Activated T-cell treated with anti-CD3 and anti-CD28 coated beads, Interleukin-2, amount 50 U/mL, for 24 hours (primary cell): Measurements from ENCODE around the gene TTC36.
"Not testable (repeated sequence)": the region's sequence is repeated elsewhere in the genome, so short reads cannot be mapped to it uniquely, and the experiment has no call there.

Experiments
- DNase-seq: peaks from one replicate; pipeline ENCODE4 v3.0.0-alpha.2; 2020
- H3K27ac Mint-ChIP-seq: 2 replicates; pipeline ENCODE4 v1.8.0; 2020; ENCODE audit warnings: mild to moderate bottlenecking, mixed read lengths
- H3K27me3 Mint-ChIP-seq: 2 replicates; pipeline ENCODE4 v1.8.0; 2020; ENCODE audit warnings: mixed read lengths
- H3K36me3 Mint-ChIP-seq: 2 replicates; pipeline ENCODE4 v1.8.0; 2020; ENCODE audit warnings: low read depth, mixed read lengths
- H3K4me1 Mint-ChIP-seq: 2 replicates; pipeline ENCODE4 v1.8.0; 2020; ENCODE audit warnings: low read depth, mixed read lengths
- H3K4me3 Mint-ChIP-seq: 2 replicates; pipeline ENCODE4 v1.8.0; 2020; ENCODE audit warnings: mild to moderate bottlenecking, moderate library complexity, mixed read lengths
- H3K9me3 Mint-ChIP-seq: 2 replicates; pipeline ENCODE4 v1.8.0; 2020; ENCODE audit warnings: mixed read lengths

TTC36 gene

DNA sequence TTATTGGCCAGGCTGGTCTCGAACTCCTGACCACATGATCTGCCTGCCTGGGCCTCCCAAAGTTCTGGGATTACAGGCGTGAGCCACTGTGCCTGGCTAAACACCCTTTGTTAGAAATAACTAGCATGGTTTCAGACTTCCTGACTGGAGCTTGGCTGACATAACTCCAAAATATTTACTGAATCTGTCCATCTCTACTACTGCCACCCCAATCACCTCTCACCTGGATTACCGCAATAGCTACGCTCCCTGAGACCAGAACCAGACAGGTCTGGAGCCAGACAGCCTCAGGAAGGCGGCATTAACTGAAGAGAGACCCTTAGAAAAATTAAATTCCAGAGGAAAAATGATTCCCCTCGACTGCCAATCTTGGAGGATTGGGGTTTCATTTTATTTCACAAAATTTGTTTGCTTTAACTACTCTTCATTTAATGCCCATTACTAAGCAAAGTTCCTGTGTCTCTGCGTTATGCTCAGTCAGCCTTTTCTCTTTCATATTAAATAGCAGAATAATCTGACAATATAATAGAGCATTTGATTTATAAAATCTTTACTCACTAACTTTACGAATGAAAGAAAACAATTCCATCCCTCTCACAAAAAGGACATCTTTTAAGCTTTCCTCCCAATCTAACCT, 16.9 kb downstream of the TTC36 start:
- Mint-ChIP-seq H3K4me1 (no peaks in the 10 kb centered on the region), H3K9me3 (no peaks in the 10 kb centered on the region), H3K27ac (no peak overlapping the region), H3K36me3 (peaks cover 45% of the 10 kb centered on the region), H3K4me3 (no peak overlapping the region), H3K27me3 (no peaks in the 10 kb centered on the region)
- no peak for DNase-seq

DNA sequence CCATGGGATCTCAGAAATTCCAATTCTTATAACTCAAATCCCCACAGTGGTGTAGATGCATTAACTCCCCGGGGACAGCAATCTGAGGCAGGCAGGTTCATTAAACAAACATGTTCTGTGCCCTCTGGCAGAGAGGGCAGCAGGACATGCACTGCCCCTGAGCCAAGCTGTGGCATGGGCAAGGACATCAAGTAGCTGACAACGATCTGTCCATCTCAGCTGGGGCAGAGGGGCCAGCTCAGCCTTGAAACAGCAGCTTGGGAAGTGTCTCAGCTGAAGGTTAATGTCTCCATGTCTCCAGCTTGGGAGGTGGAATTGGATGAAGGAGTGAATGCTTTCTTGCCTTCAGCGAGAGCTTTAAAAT, 17.4 kb downstream of the TTC36 start:
- Mint-ChIP-seq H3K4me3 (no peak overlapping the region), H3K36me3 (peaks cover 45% of the 10 kb centered on the region), H3K4me1 (no peaks in the 10 kb centered on the region), H3K27me3 (no peaks in the 10 kb centered on the region), H3K27ac (no peak overlapping the region), H3K9me3 (no peaks in the 10 kb centered on the region)
- no peak for DNase-seq

- H3K36me3 Mint-ChIP-seq = peaks cover 43% of the 10 kb centered on the region
- no peak overlapping the region for H3K27ac Mint-ChIP-seq
- H3K27me3 Mint-ChIP-seq = no peaks in the 10 kb centered on the region
- H3K4me1 Mint-ChIP-seq = no peaks in the 10 kb centered on the region
- no peak for DNase-seq
- H3K9me3 Mint-ChIP-seq = no peaks in the 10 kb centered on the region
- H3K4me3 Mint-ChIP-seq = no peak overlapping the region
These were observed 18.3 kb downstream of the TTC36 start for GRCh38 chr11:118545533-118545932.

GRCh38 chr11:118547132-118547531, 19.9 kb downstream of the TTC36 start:
- Mint-ChIP-seq H3K27me3 (no peaks in the 10 kb centered on the region), H3K9me3 (no peaks in the 10 kb centered on the region), H3K4me3 (no peak overlapping the region), H3K4me1 (no peaks in the 10 kb centered on the region), H3K36me3 (peaks cover 47% of the 10 kb centered on the region), H3K27ac (peak overlapping the region; percentile 69)
- no peak for DNase-seq

- no peak overlapping the region for H3K27ac Mint-ChIP-seq
- no peaks in the 10 kb centered on the region for H3K9me3 Mint-ChIP-seq
- H3K36me3 Mint-ChIP-seq = peaks cover 51% of the 10 kb centered on the region
- no peak for DNase-seq
- no peaks in the 10 kb centered on the region for H3K27me3 Mint-ChIP-seq
- H3K4me3 Mint-ChIP-seq = no peak overlapping the region
- peaks cover 3% of the 10 kb centered on the region for H3K4me1 Mint-ChIP-seq
These were observed 25.1 kb downstream of the TTC36 start for GRCh38 chr11:118552341-118552740.

DNA sequence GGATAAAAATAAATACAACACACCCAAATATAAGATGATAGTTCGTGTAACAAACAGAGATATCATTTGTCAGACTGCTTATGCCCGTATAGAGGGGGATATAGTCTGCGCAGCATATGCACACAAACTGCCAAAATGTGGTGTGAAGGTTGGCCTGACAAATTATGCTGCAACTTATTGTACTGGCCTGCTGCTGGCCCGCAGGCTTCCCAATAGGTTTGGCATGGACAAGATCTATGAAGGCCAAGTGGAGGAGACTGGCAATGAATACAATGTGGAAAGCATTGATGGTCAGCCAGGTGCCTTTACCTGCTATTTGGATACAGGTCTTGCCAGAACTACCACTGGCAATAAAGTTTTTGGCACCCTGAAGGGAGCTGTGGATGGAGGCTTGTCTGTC, 33.5 kb downstream of the TTC36 start:
- Mint-ChIP-seq H3K27me3 (no peaks in the 10 kb centered on the region), H3K36me3 (peaks cover 35% of the 10 kb centered on the region), H3K27ac (no peak overlapping the region), H3K4me3 (no peak overlapping the region), H3K9me3 (no peaks in the 10 kb centered on the region), H3K4me1 (peaks cover 17% of the 10 kb centered on the region)
- no peak for DNase-seq

DNA sequence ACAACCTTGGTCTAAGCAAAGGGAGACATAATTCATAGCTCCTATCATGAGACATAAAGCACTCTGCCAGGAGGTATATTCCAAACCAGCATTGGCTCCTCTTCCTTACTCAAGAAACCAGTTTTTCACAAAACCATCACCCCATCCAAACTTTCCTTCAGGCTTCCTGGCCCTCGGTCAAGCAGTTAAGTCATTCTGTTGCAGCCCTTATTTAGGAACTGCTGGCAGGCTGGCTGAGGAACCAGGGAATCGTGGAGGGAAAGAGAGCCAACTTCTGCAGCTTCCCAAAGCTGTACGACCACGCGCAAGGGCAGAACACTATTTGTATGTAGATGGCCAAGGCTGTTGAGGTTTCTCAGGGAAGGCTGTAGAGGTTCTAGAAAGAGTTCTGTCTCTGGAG, 37.8 kb downstream of the TTC36 start:
- H3K36me3 Mint-ChIP-seq = peaks cover 8% of the 10 kb centered on the region
- no peaks in the 10 kb centered on the region for H3K9me3 Mint-ChIP-seq
- no peaks in the 10 kb centered on the region for H3K27me3 Mint-ChIP-seq
- peaks cover 21% of the 10 kb centered on the region for H3K4me1 Mint-ChIP-seq
- peak overlapping the region; percentile 80 for H3K27ac Mint-ChIP-seq
- peak overlapping the region; percentile 93 for H3K4me3 Mint-ChIP-seq
- DNase-seq = no peak

GRCh38 chr11:118569670-118570069, 42.4 kb downstream of the TTC36 start:
- DNase-seq = no peak
- H3K9me3 Mint-ChIP-seq = no peaks in the 10 kb centered on the region
- H3K36me3 Mint-ChIP-seq = peaks cover 25% of the 10 kb centered on the region
- no peaks in the 10 kb centered on the region for H3K27me3 Mint-ChIP-seq
- H3K27ac Mint-ChIP-seq = no peak overlapping the region
- peaks cover 44% of the 10 kb centered on the region for H3K4me1 Mint-ChIP-seq
- H3K4me3 Mint-ChIP-seq = no peak overlapping the region

DNA sequence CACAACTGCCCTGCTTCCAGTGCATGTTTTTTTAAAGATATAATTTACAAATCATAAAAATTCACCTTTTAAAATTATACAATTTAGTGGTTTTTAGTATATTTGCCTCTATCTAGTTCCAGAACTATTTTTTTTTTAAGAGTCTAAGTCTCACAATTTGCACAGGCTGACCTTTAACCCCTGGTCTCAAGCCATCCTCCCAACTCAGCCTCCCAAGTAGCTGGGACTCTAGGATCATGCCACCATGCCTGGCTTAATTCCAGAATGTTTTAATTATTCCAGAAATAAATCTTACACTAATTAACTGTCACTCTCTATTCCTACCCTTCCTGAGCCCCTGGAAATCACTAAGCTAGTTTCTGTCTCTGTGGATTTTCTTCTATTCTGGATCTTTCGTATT, 43.5 kb downstream of the TTC36 start:
- Mint-ChIP-seq H3K36me3 (peaks cover 33% of the 10 kb centered on the region), H3K9me3 (no peaks in the 10 kb centered on the region), H3K4me3 (no peak overlapping the region), H3K27me3 (no peaks in the 10 kb centered on the region), H3K27ac (peak overlapping the region; percentile 96), H3K4me1 (peaks cover 48% of the 10 kb centered on the region)
- DNase-seq = no peak

GRCh38 chr11:118571701-118572060, 44.4 kb downstream of the TTC36 start:
- not testable (repeated sequence) for H3K9me3 Mint-ChIP-seq, H3K27me3 Mint-ChIP-seq
- Mint-ChIP-seq H3K27ac (peak overlapping the region; percentile 96), H3K4me1 (peaks cover 51% of the 10 kb centered on the region), H3K36me3 (peaks cover 39% of the 10 kb centered on the region), H3K4me3 (peak overlapping the region; percentile 93)
- peak; percentile 56 for DNase-seq

DNA sequence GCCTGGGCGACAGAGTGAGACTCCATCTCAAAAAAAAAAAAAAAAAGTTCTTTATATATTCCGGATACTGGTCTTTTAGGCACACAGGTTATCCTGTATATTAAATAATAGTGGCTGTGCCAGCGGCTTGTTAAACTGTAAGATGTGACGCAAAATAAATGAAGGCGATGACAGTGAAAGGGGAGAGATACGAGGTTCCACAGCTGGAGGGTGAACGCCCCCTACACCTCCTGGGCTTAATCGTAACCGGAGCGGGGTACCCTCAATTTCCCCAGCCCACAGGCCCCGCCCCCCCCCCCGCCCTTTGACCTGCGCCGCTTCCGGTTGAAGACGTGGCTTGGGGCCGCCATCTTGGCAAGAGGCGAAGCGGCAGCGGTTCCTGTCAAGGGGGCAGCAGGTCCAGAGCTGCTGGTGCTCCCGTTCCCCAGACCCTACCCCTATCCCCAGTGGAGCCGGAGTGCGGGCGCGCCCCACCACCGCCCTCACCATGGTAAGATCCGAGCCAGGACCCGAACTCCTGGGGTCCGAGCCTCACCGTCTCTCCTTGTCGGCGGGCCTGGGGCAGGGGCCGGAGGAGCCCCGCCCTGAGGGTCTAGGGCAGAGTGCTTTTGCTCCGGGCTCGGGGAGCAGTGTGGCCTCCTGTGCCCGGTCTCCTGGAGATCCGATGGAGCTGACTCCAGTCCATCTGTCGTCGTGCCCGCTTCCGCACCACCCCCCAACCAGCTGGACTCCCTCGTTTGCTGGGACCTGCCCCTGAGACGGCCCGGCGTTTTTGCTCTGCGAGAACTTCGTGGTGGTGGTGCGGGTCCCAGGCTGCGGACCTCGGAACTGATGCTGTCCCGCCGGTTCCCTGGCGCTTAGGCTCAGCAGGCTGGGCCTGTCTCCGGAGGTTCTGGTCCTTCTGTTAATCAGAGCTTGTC, 45.0 kb downstream of the TTC36 start, which contains the start of gene ARCN1:
TSS of gene ARCN1 (plus strand) at position 349 of the 920 bp plus-strand sequence. CDS start at position 488, 139 bp downstream.
- H3K36me3 Mint-ChIP-seq = peaks cover 43% of the 10 kb centered on the region

DNA sequence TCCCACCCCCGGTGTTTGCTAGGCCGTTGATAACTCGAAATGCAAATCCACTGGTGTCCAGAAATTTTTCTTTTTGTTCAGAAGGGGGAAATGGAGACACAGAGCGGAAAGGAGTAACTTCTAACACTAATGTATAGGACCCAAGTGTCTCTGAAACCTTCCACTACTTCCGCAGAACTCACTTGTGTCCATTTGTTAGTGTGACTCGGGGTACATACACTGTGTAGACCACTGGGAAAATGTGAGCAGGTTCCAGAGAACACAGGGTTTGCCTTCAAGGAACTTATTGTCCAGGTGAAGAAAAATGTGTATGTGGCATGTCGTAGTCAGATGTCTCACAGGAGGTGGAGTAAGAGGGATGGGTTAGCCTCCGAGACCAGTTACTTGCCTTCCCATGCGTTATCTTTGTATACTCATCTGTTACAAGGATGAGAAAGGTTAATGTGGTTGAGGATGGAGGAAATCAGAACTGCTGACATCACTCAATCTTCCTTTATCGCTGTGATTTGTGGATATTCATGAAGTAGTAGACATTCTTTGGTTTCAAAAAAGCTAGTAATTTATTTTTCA, 45.8 kb downstream of the TTC36 start:
- Mint-ChIP-seq H3K27me3 (no peaks in the 10 kb centered on the region), H3K4me1 (peaks cover 61% of the 10 kb centered on the region), H3K27ac (peak overlapping the region; percentile 96), H3K4me3 (peak overlapping the region; percentile 93), H3K36me3 (peaks cover 48% of the 10 kb centered on the region), H3K9me3 (no peaks in the 10 kb centered on the region)
- peak; percentile 33 for DNase-seq

More for the DNA sequence above, 45.0 kb downstream of the TTC36 start, which contains the start of gene ARCN1:
- no peaks in the 10 kb centered on the region for H3K9me3 Mint-ChIP-seq
- peaks cover 57% of the 10 kb centered on the region for H3K4me1 Mint-ChIP-seq
- H3K4me3 Mint-ChIP-seq = peak within 1 kb of the TSS; percentile 93
- DNase-seq = peak; percentile 86
- peak within 1 kb of the TSS; percentile 96 for H3K27ac Mint-ChIP-seq
- no peaks in the 10 kb centered on the region for H3K27me3 Mint-ChIP-seq

GRCh38 chr11:118574636-118575035, 47.4 kb downstream of the TTC36 start:
- Mint-ChIP-seq H3K27ac (no peak overlapping the region), H3K4me3 (peak overlapping the region; percentile 60)

GRCh38 chr11:118577995-118578394, 50.7 kb downstream of the TTC36 start:
- DNase-seq, H3K4me3 Mint-ChIP-seq, H3K9me3 Mint-ChIP-seq, H3K27me3 Mint-ChIP-seq: not testable (repeated sequence)
- Mint-ChIP-seq H3K4me1 (peaks cover 57% of the 10 kb centered on the region), H3K36me3 (peaks cover 67% of the 10 kb centered on the region), H3K27ac (peak overlapping the region; percentile 14)

More at GRCh38 chr11:118574636-118575035, 47.4 kb downstream of the TTC36 start:
- peaks cover 56% of the 10 kb centered on the region for H3K36me3 Mint-ChIP-seq
- H3K4me1 Mint-ChIP-seq = peaks cover 69% of the 10 kb centered on the region
- H3K9me3 Mint-ChIP-seq = no peaks in the 10 kb centered on the region
- no peak for DNase-seq
- H3K27me3 Mint-ChIP-seq = no peaks in the 10 kb centered on the region
